NT2/D1 (cell line): ENCODE measurements around the gene GADD45B.
"Not testable (repeated sequence)": the region's sequence is repeated elsewhere in the genome, so short reads cannot be mapped to it uniquely, and the experiment has no call there.

Experiments
- DNase-seq: peaks from one replicate; pipeline ENCODE4 v3.0.0-alpha.2; 2011; ENCODE audit warnings: low read depth, low spot score
- H3K27me3 ChIP-seq: 2 replicates; pipeline ENCODE4 v1.6.0; 2011; ENCODE audit warnings: mild to moderate bottlenecking; ENCODE audit not compliant: insufficient read length, insufficient read depth
- H3K36me3 ChIP-seq: 2 replicates; pipeline ENCODE4 v1.6.1; 2011; ENCODE audit warnings: mild to moderate bottlenecking, low read length, mixed read lengths; ENCODE audit not compliant: insufficient read depth, insufficient read length
- H3K4me1 ChIP-seq: 2 replicates; pipeline ENCODE4 v1.5.1; 2011; ENCODE audit not compliant: insufficient read depth, insufficient read length
- H3K4me3 ChIP-seq: 2 replicates; pipeline ENCODE4 v1.5.1; 2011; ENCODE audit warnings: low read depth; ENCODE audit not compliant: insufficient read length
- H3K9ac ChIP-seq: 2 replicates; pipeline ENCODE4 v1.6.0; 2011; ENCODE audit warnings: low read depth; ENCODE audit not compliant: insufficient read length
- H3K9me3 ChIP-seq: 2 replicates; pipeline ENCODE4 v1.5.1; 2011; ENCODE audit warnings: mild to moderate bottlenecking, low read length; ENCODE audit not compliant: insufficient read depth
- SUZ12 ChIP-seq: IDR thresholded peaks from 2 replicates; pipeline ENCODE4 v1.6.1; 2011; ENCODE audit not compliant: insufficient read length, insufficient read depth; ENCODE audit errors: extremely low read depth
- YY1 ChIP-seq: IDR thresholded peaks from 2 replicates; pipeline ENCODE4 v1.6.1; 2011; ENCODE audit not compliant: insufficient read length, insufficient read depth
- ZNF274 ChIP-seq: IDR thresholded peaks from 2 replicates; pipeline ENCODE4 v1.6.1; 2011; ENCODE audit warnings: mild to moderate bottlenecking, low read depth, low read length

The GADD45B gene

DNA sequence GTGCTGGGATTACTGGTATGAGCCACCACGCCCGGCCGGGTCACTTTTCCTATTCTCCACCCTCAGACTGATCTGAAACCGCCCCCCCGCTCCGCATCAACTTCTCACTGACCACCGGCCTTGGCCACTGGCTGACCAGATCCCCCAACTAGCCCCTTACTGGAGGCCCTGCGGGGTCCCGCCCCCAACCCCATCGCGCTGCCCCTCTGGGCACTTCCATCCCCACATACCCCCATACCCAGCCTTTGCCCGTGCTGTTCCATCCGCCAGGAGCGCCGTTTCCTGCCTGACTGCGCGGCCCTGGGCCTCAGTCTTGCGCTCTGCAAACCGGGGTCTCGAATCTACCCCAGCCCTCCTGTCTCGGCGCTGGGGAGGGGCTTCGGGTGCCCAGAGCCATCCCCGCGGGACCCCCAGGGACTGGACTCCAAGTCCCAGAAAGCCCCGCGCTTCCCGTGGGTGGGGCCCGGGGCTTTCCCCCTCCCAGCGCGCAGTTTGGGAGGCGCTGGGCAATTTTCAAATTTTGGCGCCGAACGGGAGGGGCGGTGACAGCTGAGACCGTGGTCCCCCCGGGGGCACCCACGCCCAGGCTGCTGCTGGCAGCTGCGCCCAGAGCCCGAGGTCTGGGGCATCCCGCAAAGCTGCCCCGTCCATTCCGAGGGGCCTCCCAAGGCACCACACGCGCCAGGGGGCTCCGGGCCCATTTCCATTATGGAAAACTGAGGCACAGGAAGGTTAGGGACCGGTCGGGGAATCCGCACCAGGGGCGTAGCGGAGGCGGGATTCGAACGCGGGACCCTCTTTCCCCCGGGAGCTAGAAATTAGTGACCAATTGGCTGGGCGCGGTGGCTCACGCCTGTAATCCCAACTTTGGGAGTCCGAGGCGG, 13.9 kb upstream of the GADD45B start:
- H3K9ac ChIP-seq: peak overlapping the region; percentile 89

DNA sequence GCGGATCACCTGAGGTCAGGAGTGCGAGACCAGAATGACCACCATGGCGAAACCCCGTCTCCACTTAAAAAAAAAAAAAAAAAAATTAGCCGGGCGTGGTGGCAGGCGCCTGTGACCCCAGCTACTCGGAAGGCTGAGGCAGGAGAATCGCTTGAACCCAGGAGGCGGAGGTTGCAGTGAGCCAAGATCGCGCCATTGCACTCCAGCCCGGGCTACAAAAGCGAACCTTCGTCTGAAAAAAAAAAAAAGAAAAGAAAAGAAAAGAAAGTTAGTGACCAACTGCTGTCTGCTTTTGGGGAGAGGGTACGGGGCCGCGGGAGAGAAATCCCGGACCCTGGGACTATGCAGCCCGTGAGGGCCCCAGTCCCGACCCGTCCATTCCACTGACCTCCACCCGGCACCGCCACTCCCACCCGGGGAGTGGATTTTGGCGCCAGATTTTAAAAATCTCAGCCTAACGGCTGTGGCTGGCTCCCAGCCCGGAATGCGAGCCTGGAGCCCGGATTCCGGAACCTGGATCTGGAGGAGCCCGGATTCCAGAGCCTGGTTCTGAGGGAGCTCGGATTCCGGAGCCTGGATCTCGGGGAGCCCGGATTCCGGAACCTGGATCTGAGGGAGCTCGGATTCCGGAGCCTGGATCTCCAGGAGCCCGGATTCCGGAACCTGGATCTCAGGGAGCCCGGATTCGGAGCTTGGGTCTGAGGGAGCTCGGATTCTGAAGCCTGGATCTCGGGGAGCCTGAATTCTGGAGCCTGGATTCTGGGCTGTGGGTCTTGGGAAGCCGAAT, 13.1 kb upstream of the GADD45B start:
- DNase-seq: peak; percentile 99
- H3K9me3 ChIP-seq: no peaks in the 10 kb centered on the region
- no peak for TF ChIP-seq ZNF274
- TF ChIP-seq SUZ12: no peak
- no peak for TF ChIP-seq YY1

More for the DNA sequence above, 13.9 kb upstream of the GADD45B start:
- Histone ChIP-seq H3K4me1 (peaks cover 5% of the 10 kb centered on the region), H3K4me3 (peak overlapping the region; percentile 64), H3K9me3 (no peaks in the 10 kb centered on the region), H3K27me3 (no peaks in the 10 kb centered on the region), H3K36me3 (peaks cover 4% of the 10 kb centered on the region)
- TF ChIP-seq ZNF274 (no peak), YY1 (no peak), SUZ12 (no peak)
- DNase-seq: no peak

DNA sequence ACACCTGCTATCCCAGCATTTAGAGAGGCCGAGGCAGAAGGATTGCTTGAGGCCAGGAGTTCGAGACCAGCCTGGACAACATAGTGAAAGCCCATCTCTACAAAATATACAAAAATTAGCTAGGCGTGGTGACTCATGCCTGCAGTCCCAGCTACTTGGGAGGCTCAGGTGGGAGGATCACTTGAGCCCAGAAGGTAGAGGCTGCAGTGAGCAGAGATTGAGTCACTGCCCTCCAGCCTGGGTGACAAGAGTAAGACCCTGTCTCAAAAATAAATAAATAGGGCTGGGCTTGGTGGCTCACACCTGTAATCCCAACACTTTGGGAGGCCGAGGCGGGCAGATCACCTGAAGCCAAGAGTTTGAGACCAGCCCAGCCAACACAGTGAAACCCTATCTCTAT, 12.2 kb upstream of the GADD45B start:
- not testable (repeated sequence) for H3K27me3 ChIP-seq, H3K4me1 ChIP-seq, H3K36me3 ChIP-seq, H3K4me3 ChIP-seq, H3K9me3 ChIP-seq, DNase-seq
- H3K9ac ChIP-seq: peak overlapping the region; percentile 62

More for the DNA sequence above, 13.1 kb upstream of the GADD45B start:
- H3K4me1 ChIP-seq: peaks cover 5% of the 10 kb centered on the region
- H3K4me3 ChIP-seq: peak overlapping the region; percentile 64
- H3K9ac ChIP-seq: peak overlapping the region; percentile 89
- no peaks in the 10 kb centered on the region for H3K27me3 ChIP-seq
- peaks cover 4% of the 10 kb centered on the region for H3K36me3 ChIP-seq

DNA sequence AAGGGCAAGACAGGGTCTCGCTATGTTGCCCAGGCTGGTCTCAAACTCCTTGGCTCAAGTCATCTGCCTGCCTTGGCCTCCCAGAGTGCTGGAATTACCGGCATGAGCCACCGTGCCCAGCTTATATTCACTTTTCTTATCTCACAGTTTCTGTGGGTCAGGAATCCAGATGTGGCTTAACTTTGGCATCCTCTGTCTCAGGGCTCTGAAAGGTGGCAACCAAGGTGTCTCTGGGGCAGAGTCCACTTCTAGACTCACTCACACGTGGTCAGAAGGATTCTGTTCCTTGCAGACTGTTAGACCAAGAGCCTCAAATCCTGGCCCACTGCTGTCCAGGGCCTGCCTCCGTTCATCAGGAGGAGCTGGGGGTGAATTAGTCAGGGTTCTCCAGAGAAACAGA, 11.5 kb upstream of the GADD45B start:
- peaks cover 8% of the 10 kb centered on the region for H3K4me1 ChIP-seq
- no peaks in the 10 kb centered on the region for H3K27me3 ChIP-seq
- DNase-seq: no peak
- H3K9ac ChIP-seq: no peak overlapping the region
- no peaks in the 10 kb centered on the region for H3K9me3 ChIP-seq
- no peak overlapping the region for H3K4me3 ChIP-seq
- peaks cover 2% of the 10 kb centered on the region for H3K36me3 ChIP-seq
- TF ChIP-seq SUZ12 (no peak), ZNF274 (no peak), YY1 (no peak)

DNA sequence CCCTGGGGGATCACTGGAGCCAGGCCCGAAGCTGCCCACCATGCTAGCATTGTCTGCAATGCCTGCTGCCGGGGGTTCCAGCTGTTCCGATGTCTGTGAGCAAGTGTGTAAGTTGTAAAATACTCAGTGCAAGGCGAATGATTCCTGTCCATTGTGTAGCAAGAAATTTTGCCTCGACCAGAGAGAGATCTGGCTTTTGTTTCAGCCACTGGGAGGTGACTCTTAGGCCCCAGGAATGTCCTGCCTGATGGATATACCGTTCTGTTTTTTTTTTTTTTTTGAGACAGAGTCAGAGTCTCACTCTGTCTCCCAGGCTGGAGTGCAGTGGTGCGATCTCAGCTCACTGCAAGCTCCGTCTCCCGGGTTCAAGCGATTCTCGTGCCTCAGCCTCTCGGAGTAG, 7.3 kb upstream of the GADD45B start:
- Histone ChIP-seq H3K4me1 (peaks cover 8% of the 10 kb centered on the region), H3K9ac (peak overlapping the region; percentile 57), H3K4me3 (no peak overlapping the region), H3K36me3 (no peaks in the 10 kb centered on the region), H3K27me3 (no peaks in the 10 kb centered on the region), H3K9me3 (no peaks in the 10 kb centered on the region)
- TF ChIP-seq ZNF274 (no peak), SUZ12 (no peak), YY1 (no peak)
- DNase-seq: no peak

DNA sequence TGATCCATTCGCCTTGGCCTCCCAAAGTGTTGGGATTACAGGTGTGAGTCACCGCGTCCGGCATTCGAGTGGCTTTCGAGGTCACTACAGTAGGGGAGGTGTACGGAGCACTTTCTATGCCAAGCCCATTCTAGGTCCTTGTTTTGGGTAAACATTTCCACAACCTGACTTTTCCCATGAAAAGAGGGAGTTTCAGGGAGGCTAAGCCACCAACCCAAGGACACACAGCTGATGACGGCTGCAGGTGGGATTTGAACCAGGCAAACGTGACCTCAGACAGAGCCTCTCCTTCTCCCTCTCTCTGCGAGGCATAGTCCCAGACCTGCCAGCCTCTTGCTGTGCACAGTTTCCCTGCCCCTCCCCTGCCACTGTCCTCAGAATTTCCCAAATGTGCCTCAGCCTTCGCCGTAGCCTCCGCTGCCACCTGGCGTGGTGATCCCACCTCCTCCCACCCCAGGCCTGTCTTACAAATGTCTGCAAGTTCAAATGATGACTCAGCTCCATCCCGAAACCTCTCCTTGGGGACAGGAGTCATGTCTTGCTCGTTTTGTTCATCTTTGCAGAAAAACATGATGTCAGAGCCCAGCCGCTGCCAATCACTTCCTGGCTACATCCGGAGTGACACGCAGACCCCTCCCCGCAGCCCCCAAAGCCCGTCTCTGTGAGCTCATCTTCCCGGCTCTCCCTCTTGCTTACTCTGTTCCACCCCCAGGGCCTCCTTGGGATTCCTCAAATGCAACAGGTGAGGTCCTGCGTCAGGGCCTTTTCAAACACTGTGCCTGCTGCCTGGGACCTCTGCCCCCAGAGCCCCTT, 6.6 kb upstream of the GADD45B start:
- DNase-seq: no peak
- TF ChIP-seq ZNF274 (no peak), SUZ12 (no peak), YY1 (no peak)
- Histone ChIP-seq H3K9ac (peak overlapping the region; percentile 44), H3K27me3 (no peaks in the 10 kb centered on the region), H3K36me3 (no peaks in the 10 kb centered on the region), H3K4me3 (peak overlapping the region; percentile 0), H3K4me1 (peaks cover 8% of the 10 kb centered on the region), H3K9me3 (no peaks in the 10 kb centered on the region)

DNA sequence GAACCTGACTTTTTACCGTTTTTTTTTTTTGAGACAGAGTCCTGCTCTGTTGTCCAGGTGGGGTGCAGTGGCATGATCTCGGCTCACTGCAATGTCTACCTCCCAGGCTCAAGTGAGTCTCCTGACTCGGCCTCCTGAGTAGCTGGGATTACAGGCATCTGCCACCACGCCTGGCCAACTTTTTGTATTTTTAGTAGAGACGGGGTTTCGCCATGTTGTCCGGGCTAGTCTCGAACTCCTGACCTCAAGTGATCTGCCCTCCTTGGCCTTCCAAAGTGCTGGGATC, 6.1 kb upstream of the GADD45B start:
- H3K36me3 ChIP-seq, H3K4me1 ChIP-seq, H3K4me3 ChIP-seq, DNase-seq, H3K9ac ChIP-seq, H3K9me3 ChIP-seq, H3K27me3 ChIP-seq: not testable (repeated sequence)
